Measurements from ENCODE around the gene ANTXR2. TPM values are rescaled to one million over a fixed set of nuclear protein-coding genes. Genes with fewer than 3 reads are reported as not detected.

The ANTXR2 gene
- polyA plus RNA-seq, 4 donors: 3.6 to 41.7 (median 10.5) TPM

- no peaks in the 10 kb centered on the region for H3K27me3 ChIP-seq (ENCODE audit: control insufficient read depth in 3 of 3, insufficient read depth in 3 of 3, low read length in 3 of 3)
- no peaks in the 10 kb centered on the region for H3K9me3 ChIP-seq (ENCODE audit: control insufficient read depth in 2 of 2, insufficient read depth in 1 of 2, low read depth in 1 of 2, low read length in 1 of 2)
- WGBS, 3 donors: 76 to 100% (median 82%) methylated on average over 1 of the region's 1 CpG
- H3K4me1 ChIP-seq (ENCODE audit: control insufficient read depth in 3 of 3, insufficient read depth in 2 of 3, low read depth in 1 of 3, low read length in 2 of 3): no peaks in the 10 kb centered on the region
- H3K36me3 ChIP-seq (ENCODE audit: control insufficient read depth in 3 of 3, insufficient read depth in 2 of 3, low read depth in 1 of 3, low read length in 3 of 3): no peaks in the 10 kb centered on the region
- no peak overlapping the region for H3K27ac ChIP-seq (ENCODE audit: low read depth in 1 of 3, low read length in 2 of 3)
- no peak overlapping the region for H3K4me3 ChIP-seq (ENCODE audit: low read depth in 1 of 3, low read length in 3 of 3)
- DNase-seq (no peak), FAIRE-seq (no peak)
Observed at GRCh38 chr4:80090090-80090489, 17.1 kb upstream of the ANTXR2 start.

- 91 to 100% (median 95%) methylated on average over 1 of the region's 1 CpG for WGBS, 3 donors
- Histone ChIP-seq H3K4me1 (ENCODE audit: control insufficient read depth in 3 of 3, insufficient read depth in 2 of 3, low read depth in 1 of 3, low read length in 2 of 3) (no peaks in the 10 kb centered on the region), H3K4me3 (ENCODE audit: low read depth in 1 of 3, low read length in 3 of 3) (no peak overlapping the region), H3K27ac (ENCODE audit: low read depth in 1 of 3, low read length in 2 of 3) (no peak overlapping the region), H3K27me3 (ENCODE audit: control insufficient read depth in 3 of 3, insufficient read depth in 3 of 3, low read length in 3 of 3) (no peaks in the 10 kb centered on the region), H3K36me3 (ENCODE audit: control insufficient read depth in 3 of 3, insufficient read depth in 2 of 3, low read depth in 1 of 3, low read length in 3 of 3) (no peaks in the 10 kb centered on the region), H3K9me3 (ENCODE audit: control insufficient read depth in 2 of 2, insufficient read depth in 1 of 2, low read depth in 1 of 2, low read length in 1 of 2) (no peaks in the 10 kb centered on the region)
- no peak for FAIRE-seq
- no peak for DNase-seq
Observed at GRCh38 chr4:80088471-80088870, 15.4 kb upstream of the ANTXR2 start.

- H3K27me3 ChIP-seq (ENCODE audit: control insufficient read depth in 3 of 3, insufficient read depth in 3 of 3, low read length in 3 of 3): peaks cover 0 to 2% (median 0%) of the 10 kb centered on the region in 3 donors
- no peaks in the 10 kb centered on the region for H3K4me1 ChIP-seq (ENCODE audit: control insufficient read depth in 3 of 3, insufficient read depth in 2 of 3, low read depth in 1 of 3, low read length in 2 of 3)
- no peak overlapping the region for H3K4me3 ChIP-seq (ENCODE audit: low read depth in 1 of 3, low read length in 3 of 3)
- H3K9me3 ChIP-seq (ENCODE audit: control insufficient read depth in 2 of 2, insufficient read depth in 1 of 2, low read depth in 1 of 2, low read length in 1 of 2): no peaks in the 10 kb centered on the region
- H3K27ac ChIP-seq (ENCODE audit: low read depth in 1 of 3, low read length in 2 of 3): no peak overlapping the region
- FAIRE-seq: no peak
- no peaks in the 10 kb centered on the region for H3K36me3 ChIP-seq (ENCODE audit: control insufficient read depth in 3 of 3, insufficient read depth in 2 of 3, low read depth in 1 of 3, low read length in 3 of 3)
- WGBS, 3 donors: 63 to 80% (median 71%) methylated on average over 5 of the region's 5 CpGs
- no peak for DNase-seq
Observed at GRCh38 chr4:80086296-80086695, 13.3 kb upstream of the ANTXR2 start.

DNA sequence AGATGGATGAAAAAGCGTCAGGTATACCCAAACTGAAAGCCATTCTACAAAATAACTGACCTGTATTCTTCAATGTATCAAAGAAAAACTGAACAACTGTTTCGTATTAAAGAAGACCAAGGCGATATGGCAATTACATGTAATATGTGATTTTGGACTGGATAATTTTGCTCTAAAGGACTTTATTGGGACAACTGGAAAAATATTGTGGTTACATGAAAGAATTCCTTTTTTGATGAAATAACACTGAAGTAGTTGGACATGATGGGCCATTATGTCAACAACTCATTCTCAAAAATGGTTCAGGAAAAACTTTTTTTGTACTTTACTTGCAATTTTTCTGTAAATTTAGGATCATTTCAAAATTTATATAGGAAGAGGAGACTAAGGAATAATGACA lies 12.1 kb upstream of the ANTXR2 start:
- 93 to 97% (median 94%) methylated on average over 3 of the region's 3 CpGs for WGBS, 3 donors

GRCh38 chr4:80082693-80083092 lies 9.7 kb upstream of the ANTXR2 start:
- FAIRE-seq: no peak
- Histone ChIP-seq H3K27ac (ENCODE audit: low read depth in 1 of 3, low read length in 2 of 3) (no peak overlapping the region), H3K4me1 (ENCODE audit: control insufficient read depth in 3 of 3, insufficient read depth in 2 of 3, low read depth in 1 of 3, low read length in 2 of 3) (no peaks in the 10 kb centered on the region), H3K9me3 (ENCODE audit: control insufficient read depth in 2 of 2, insufficient read depth in 1 of 2, low read depth in 1 of 2, low read length in 1 of 2) (no peaks in the 10 kb centered on the region), H3K4me3 (ENCODE audit: low read depth in 1 of 3, low read length in 3 of 3) (no peak overlapping the region), H3K27me3 (ENCODE audit: control insufficient read depth in 3 of 3, insufficient read depth in 3 of 3, low read length in 3 of 3) (peaks cover 0 to 10% (median 0%) of the 10 kb centered on the region in 3 donors), H3K36me3 (ENCODE audit: control insufficient read depth in 3 of 3, insufficient read depth in 2 of 3, low read depth in 1 of 3, low read length in 3 of 3) (no peaks in the 10 kb centered on the region)
- DNase-seq: no peak
- WGBS, 3 donors: 75 to 94% (median 91%) methylated on average over 2 of the region's 2 CpGs

More for the DNA sequence above, 12.1 kb upstream of the ANTXR2 start:
- Histone ChIP-seq H3K4me3 (ENCODE audit: low read depth in 1 of 3, low read length in 3 of 3) (no peak overlapping the region), H3K9me3 (ENCODE audit: control insufficient read depth in 2 of 2, insufficient read depth in 1 of 2, low read depth in 1 of 2, low read length in 1 of 2) (no peaks in the 10 kb centered on the region), H3K36me3 (ENCODE audit: control insufficient read depth in 3 of 3, insufficient read depth in 2 of 3, low read depth in 1 of 3, low read length in 3 of 3) (no peaks in the 10 kb centered on the region), H3K27ac (ENCODE audit: low read depth in 1 of 3, low read length in 2 of 3) (no peak overlapping the region), H3K27me3 (ENCODE audit: control insufficient read depth in 3 of 3, insufficient read depth in 3 of 3, low read length in 3 of 3) (peaks cover 0 to 7% (median 0%) of the 10 kb centered on the region in 3 donors), H3K4me1 (ENCODE audit: control insufficient read depth in 3 of 3, insufficient read depth in 2 of 3, low read depth in 1 of 3, low read length in 2 of 3) (no peaks in the 10 kb centered on the region)
- no peak for DNase-seq
- no peak for FAIRE-seq

- H3K27me3 ChIP-seq (ENCODE audit: control insufficient read depth in 3 of 3, insufficient read depth in 3 of 3, low read length in 3 of 3): peaks cover 0 to 10% (median 0%) of the 10 kb centered on the region in 3 donors
- no peaks in the 10 kb centered on the region for H3K9me3 ChIP-seq (ENCODE audit: control insufficient read depth in 2 of 2, insufficient read depth in 1 of 2, low read depth in 1 of 2, low read length in 1 of 2)
- DNase-seq (no peak), FAIRE-seq (no peak)
- no peak overlapping the region for H3K4me3 ChIP-seq (ENCODE audit: low read depth in 1 of 3, low read length in 3 of 3)
- WGBS, 3 donors: 79 to 87% (median 81%) methylated on average over 4 of the region's 4 CpGs
- no peaks in the 10 kb centered on the region for H3K4me1 ChIP-seq (ENCODE audit: control insufficient read depth in 3 of 3, insufficient read depth in 2 of 3, low read depth in 1 of 3, low read length in 2 of 3)
- no peak overlapping the region for H3K27ac ChIP-seq (ENCODE audit: low read depth in 1 of 3, low read length in 2 of 3)
- H3K36me3 ChIP-seq (ENCODE audit: control insufficient read depth in 3 of 3, insufficient read depth in 2 of 3, low read depth in 1 of 3, low read length in 3 of 3): no peaks in the 10 kb centered on the region
Observed at GRCh38 chr4:80081566-80081965, 8.5 kb upstream of the ANTXR2 start.

DNA sequence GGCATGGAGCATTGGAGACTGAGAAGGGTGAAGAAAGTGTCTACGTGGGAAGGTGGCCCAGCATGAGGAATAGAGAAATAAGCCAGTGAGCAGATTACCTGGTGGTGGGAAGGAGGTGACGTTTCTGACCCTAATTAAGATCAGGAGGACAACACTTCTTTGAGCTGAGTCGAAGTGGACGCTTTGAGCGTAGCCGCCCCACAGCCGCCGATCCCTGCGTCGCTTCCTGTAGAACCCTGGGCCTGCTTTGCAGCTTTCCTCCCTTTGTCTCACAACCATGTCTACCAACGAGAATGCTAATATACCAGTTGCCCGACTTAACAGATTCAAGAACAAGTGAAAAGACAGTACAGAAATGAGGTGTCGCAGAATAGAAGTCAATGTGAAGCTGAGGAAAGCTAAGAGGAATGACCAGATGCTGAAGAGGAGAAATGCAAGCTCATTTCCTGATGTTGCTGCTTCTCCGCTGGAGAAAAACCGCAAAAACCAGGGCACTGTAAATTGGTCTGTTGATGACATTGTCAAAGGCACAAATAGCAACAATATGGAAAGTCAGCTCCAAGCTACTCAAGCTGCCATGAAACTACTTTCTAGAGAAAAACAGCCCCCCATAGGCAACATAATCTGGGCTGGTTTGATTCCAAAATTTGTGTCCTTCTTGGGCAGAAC lies 6.4 kb upstream of the ANTXR2 start:
- H3K4me1 ChIP-seq (ENCODE audit: control insufficient read depth in 3 of 3, insufficient read depth in 2 of 3, low read depth in 1 of 3, low read length in 2 of 3): no peaks in the 10 kb centered on the region
- 84 to 91% (median 89%) methylated on average over 15 of the region's 15 CpGs for WGBS, 3 donors

GRCh38 chr4:80078346-80079092 lies 5.5 kb upstream of the ANTXR2 start:
- Histone ChIP-seq H3K36me3 (ENCODE audit: control insufficient read depth in 3 of 3, insufficient read depth in 2 of 3, low read depth in 1 of 3, low read length in 3 of 3) (no peaks in the 10 kb centered on the region), H3K27ac (ENCODE audit: low read depth in 1 of 3, low read length in 2 of 3) (no peak overlapping the region), H3K4me3 (ENCODE audit: low read depth in 1 of 3, low read length in 3 of 3) (no peak overlapping the region), H3K27me3 (ENCODE audit: control insufficient read depth in 3 of 3, insufficient read depth in 3 of 3, low read length in 3 of 3) (peaks cover 0 to 10% (median 0%) of the 10 kb centered on the region in 3 donors), H3K4me1 (ENCODE audit: control insufficient read depth in 3 of 3, insufficient read depth in 2 of 3, low read depth in 1 of 3, low read length in 2 of 3) (peaks cover 0 to 2% (median 2%) of the 10 kb centered on the region in 3 donors), H3K9me3 (ENCODE audit: control insufficient read depth in 2 of 2, insufficient read depth in 1 of 2, low read depth in 1 of 2, low read length in 1 of 2) (no peaks in the 10 kb centered on the region)
- no peak for FAIRE-seq
- WGBS, 3 donors: 85 to 91% (median 90%) methylated on average over 3 of the region's 3 CpGs
- DNase-seq: no peak

More for the DNA sequence above, 6.4 kb upstream of the ANTXR2 start:
- H3K36me3 ChIP-seq (ENCODE audit: control insufficient read depth in 3 of 3, insufficient read depth in 2 of 3, low read depth in 1 of 3, low read length in 3 of 3): no peaks in the 10 kb centered on the region
- DNase-seq: no peak
- no peak for FAIRE-seq
- H3K9me3 ChIP-seq (ENCODE audit: control insufficient read depth in 2 of 2, insufficient read depth in 1 of 2, low read depth in 1 of 2, low read length in 1 of 2): no peaks in the 10 kb centered on the region
- H3K27me3 ChIP-seq (ENCODE audit: control insufficient read depth in 3 of 3, insufficient read depth in 3 of 3, low read length in 3 of 3): peaks cover 0 to 10% (median 0%) of the 10 kb centered on the region in 3 donors
- H3K4me3 ChIP-seq (ENCODE audit: low read depth in 1 of 3, low read length in 3 of 3): no peak overlapping the region
- no peak overlapping the region for H3K27ac ChIP-seq (ENCODE audit: low read depth in 1 of 3, low read length in 2 of 3)

Data from small intestine (tissue), 7 donors.